NOMO-1 treated with dmso at 0.1 percent for 144 hours (cell line): ENCODE results near the gene RALGAPB.

Source experiments
- DNase-seq: peaks from one replicate; lab custom pipeline; 2025; ENCODE audit not compliant: unreplicated experiment; lab: John Stamatoyannopoulos, UW

Gene RALGAPB

DNA sequence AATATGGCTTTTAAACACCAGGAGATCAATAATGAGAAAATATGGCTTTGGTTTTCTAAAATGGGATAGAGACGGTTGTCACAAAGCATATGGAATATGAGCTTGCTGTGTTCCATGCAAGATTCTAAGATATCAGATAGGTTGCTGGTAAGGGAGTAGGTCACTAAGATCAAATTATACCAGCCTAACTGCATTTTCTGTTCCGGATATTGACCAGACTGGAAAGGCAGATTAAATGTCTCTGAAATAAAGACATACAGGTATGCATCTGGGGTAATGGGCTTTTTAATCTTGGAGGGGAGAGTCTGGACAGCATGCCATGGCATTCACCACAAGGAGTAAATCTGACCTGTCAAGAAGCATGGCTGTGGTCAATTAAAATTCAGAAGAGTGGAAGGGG is 73.1 kb downstream of the RALGAPB start:
- DNase-seq = no peak

DNA sequence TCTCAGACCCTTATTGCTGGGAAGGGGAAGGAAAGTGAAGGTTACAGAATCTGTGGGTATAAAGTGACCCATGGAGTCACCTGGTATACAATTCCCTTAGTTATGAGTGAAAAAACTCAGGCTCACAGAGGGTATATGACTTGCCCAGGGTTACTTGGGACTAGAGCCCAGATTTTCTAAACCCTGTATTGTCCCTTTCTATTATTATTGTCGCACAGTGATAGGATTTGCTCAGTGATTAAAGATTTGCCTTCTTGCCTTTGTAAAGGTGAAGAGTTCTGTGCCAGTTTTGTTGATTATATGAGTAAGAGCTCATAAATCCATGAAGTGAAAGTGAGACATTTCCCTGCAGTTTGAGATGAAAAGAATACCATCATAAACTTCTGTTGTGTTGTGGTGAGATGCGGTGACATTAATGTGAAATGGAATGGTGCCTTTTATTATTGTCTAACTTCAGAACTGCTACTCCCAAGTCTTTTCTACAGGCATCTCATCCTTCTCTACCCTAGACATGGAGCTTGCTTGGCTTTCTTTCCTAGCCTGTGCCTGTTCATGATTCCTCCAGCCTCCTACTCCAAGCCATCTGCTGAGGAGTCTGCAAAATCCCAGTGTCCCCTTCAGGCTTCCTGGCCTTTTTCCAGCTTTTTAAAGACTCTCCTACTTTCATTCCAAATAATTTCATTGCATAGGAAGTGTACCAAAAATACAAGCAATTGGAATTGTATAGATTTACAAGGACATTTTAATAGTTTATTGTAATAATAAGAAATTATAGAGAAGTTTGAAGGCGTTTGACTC is 74.8 kb downstream of the RALGAPB start:
- DNase-seq = no peak

DNA sequence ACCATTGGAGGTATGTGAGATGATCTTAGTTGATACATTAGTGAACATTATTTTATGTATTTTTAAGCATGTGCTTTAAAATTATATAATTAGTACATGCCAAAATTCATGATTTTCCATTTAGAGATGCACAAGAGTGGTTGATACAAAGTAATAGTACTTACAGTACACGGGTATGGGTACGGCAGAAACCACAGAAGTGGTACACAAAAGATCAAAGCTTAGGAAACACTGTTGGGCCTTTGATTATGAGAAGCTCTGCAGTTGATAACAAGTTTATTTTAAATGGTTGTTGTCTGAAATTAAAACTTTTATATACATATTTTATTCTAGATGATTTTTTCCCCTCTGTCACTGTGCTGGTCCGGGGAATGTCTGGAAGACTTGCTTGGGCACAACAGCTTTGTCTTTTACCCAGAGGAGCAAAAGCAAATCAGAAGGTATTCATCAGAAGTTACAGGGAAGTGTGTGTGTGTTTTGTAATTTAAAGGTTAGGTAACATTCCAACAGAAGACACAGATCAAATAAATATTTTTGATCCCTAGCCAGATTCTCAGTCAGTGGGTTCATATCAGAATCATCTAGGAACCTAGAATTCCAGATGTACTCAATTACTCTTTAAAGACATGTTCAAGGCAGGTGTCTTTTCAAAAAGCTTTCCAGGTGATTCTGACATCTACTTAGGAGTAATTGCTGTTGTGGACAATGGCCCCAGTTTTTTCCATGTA is 75.9 kb downstream of the RALGAPB start:
- no peak for DNase-seq

DNA sequence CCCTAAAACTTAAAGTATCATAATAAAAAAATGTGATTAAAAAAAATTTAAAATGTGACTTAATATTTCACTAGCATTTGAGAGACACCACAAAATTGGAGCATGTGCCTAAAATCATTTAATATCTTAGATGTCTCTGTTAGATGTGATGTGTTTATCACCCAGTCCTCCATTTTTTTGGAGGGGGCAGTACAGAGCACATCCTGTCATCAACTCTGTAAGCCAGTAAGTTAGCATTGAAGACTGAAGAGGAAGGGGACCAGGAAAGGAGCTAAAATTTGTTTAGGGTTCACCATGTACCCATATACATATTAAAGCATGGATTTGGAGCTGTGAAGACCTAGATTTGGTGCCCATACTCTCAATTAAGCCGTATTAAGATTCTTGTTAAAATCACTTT is 77.6 kb downstream of the RALGAPB start:
- DNase-seq = no peak

DNA sequence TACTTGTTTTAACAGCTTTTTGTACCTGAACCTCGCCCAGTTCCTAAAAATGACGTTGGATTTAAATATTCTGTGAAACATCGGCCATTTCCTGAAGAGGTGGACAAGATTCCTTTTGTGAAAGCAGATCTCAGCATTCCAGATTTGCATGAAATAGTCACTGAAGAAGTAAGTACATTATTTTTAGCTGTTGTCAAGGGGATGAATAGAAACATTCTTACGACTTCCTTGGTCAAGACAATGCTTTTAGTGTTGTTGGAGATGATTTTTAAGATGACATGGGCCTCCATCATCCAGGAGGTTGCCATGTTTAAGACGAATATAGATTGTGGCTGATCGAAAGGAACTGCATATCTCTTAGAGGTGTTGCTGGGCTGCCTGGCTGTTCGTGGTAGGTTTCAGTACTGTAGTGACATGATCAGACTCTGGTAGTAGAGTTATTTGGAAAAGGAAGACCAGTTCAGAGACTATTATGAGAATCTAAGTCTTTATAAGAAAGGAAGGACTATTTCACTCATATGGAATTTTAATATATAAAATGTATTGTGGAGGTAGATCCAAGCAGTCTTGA is 78.5 kb downstream of the RALGAPB start:
- DNase-seq = no peak

DNA sequence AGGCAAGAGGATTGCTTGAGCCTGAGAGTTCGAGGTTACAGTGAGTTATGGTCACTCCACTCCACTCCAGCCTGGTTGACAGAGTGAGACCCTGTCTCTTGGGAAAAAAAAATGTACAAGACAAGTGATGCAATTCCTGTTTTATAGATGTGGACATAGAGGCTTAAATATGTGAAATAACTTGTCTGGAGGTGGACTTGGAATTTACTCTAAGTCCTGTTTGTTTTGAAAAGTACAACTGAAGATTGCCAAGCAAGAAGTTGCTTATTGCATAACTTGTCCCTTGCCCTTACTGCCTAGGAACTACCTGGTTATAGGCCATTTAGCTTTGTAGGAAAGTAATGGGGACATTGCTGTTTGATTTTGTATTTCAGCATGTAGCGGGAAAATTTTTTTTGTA is 82.3 kb downstream of the RALGAPB start:
- no peak for DNase-seq

DNA sequence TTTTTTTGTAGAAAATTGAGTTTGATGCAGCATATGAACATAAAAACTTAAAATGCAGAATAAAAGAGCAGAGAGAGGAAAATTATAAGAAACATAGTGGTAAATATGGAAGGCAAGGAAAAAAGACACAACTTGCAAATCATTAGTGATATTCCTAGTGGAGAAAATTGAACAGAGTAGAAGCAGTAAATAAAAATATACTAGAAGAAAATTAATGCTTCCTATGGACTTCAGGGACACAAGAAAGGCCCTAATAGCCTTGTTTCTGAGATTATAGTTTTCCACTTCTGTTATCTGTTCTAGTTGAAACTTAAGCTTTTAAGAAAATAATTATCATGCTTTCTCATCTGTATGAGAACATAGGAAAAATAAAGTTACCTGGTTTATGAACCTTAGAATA is 82.8 kb downstream of the RALGAPB start:
- no peak for DNase-seq

DNA sequence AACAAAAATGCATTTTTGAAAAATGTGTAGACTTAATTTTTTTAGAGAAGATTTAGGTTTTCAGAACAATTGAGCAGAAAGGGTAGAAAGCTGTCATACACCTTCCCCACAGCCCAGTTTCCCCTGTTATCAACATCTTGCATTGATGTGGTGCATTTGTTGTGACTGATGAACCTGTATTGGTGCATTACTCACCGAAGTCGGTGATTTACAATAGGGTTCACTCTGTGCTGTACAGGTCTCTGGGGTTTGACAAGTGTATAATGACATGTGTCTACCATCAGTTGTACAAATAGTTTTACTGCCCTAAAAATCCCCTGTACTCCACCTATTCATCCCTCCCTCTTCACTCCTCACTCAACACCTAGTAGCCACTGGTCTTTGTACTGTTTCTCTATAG is 84.5 kb downstream of the RALGAPB start:
- DNase-seq = no peak

DNA sequence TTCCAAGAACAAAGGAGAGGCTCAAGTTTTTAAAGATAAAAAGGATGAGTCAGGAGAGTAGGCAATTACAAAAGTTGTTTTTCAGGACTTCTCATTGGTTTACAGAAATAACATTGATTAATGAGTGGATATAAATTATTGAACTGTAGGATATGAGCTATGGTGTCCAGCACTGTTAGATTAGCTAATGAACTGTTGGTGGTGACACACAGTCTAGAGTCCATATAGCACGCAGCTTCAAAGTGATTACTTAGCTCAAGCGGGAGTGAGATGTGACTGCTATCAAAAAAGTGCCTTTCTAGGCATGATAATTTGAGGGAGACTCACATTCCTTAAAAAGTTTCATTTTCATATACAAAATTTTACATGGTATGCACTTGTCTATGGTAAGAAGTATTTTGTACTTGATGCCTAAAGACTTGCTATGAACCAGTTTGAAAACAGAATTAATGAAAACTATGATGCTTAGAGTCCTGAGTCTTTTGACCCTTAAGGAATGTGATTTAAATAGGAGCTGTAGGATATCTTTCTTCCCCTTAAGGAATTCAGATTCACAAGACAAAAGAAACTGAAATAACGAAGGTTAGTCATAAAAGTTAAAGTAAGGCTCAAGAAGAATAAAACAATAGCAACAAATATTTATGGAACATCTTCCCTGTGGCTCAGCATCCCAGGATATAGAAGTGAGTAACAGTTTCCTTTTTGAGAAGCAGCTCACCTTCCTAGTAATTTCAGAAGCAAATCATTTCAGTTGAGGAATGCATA is 86.1 kb downstream of the RALGAPB start:
- no peak for DNase-seq

DNA sequence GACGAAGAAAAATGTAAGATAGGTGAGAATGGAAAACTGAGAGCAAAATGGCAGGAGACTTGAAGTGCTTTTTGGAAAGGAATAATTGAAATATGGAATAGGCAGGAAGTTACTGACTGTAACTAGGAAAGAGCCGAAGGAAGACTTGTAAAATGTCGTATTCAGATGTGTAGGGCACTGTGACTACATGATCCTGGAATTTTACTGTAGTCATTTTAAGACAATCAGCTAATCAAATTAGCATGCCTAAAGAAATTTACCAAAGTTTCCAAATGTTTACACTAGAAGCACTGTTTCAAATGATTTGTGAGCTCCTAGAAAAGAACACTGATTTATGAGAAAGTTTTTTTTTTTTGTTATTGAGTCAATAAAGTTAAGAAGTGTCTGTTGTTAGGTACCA is 87.1 kb downstream of the RALGAPB start:
- DNase-seq = no peak

DNA sequence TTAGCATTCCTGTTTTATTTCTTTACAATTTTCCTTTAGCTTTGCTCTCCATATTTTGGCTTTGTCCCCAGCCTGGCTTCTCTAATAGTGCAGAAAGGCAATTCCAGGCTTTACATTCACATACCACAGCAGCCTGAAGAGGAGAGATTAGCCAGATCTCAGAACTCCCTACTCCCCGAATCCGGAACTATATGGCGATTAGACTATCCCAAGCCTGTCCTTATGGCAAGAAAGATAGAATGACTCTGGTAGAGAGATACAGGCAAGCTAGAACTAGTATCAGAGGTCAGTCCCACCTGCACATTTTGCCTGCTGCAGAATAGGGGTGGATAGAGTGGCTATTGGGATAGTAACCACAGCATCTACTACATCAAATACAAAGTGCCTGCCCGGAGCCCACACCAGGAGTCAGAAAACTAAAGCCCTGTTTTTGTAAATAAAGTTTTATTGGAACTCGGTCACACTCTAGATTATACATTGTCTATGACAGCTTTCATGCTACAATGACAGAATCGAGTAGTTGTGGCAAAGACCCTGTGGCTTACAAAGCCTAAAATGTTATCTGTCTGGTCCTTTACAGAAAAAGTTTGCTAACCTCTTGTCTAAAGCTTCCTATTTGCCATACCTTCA is 91.3 kb downstream of the RALGAPB start:
- no peak for DNase-seq

DNA sequence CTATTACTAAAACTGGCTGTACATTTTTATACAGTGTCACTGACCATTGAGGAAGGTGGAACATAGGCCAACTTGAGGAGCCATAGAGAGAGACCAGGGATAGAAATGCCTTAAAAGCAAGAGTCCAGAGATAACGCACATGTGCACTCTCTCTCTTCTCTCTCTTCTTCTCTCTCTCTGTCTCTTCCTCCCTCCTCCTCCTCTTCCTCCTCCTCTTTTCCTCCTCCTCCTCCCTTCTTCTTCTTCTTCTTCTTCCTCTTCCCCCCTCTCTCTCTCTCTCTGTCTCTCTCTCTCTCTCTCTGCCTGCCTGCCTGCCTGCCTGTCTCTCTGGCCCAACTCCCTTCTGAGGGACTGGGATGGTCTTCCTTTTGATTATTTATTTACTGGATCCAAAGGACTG is 92.0 kb downstream of the RALGAPB start:
- DNase-seq = no peak

DNA sequence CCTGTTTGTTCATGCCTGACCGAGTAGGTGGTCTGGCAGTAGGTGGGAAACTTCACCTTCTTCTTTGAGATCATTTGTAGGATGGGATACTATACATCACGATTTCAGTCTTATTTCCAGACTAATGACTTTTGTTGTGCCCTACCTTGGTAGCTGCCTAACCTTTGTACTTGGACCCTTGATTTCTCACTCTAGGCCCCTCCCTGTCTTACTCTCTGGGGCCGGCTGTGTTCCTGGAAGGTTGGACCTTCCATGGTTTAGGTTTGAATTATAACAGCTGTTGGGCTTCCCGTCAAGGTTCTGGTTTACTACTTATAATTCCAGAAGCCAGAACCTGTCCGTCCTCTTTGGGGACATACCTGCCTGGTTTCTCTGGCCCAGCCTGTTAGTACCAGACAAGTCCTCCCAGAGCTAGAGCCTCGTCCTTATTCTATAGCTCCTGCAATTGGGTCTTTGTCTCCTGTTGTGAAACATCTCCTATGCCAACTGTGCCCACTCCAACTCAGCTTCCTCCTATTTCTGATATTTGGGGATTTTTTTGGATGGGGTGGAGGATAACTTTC is 93.5 kb downstream of the RALGAPB start:
- DNase-seq = no peak

DNA sequence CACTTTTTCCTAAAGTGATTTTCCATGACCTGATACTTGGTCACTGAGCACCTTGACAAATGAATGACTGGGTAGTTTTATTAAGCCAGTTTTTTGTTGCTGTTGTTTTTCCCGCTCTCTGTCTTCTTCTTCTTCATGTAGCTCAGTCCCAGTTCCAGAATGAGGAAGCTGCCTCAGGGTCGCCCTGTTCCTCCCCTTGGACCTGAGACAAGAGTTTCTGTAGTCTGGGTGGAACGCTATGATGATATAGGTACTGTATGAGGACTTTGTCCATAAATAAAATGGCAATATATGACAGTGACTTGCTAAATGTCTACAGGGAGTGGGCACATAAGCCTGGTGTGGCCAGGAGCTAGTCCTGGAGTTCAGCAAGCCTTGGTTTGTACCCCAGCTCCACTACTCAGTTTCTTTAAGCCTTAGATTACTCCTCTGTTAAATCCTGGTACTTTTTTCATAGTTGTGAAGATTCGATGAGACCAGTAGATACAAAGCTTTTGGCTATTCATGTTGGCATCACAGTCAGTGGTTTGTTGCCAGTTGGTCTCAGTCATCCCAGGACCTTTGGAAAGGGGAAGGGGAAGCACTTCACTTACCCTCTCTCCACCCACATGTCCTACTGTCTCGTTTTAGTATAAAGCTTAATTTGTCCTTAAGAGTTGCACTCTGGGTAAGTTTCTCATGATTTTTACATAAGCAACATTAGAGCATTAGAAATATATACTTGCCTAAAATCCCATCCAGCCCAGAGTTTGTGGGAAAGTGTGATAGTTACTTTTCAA is 97.3 kb downstream of the RALGAPB start:
- DNase-seq = no peak

DNA sequence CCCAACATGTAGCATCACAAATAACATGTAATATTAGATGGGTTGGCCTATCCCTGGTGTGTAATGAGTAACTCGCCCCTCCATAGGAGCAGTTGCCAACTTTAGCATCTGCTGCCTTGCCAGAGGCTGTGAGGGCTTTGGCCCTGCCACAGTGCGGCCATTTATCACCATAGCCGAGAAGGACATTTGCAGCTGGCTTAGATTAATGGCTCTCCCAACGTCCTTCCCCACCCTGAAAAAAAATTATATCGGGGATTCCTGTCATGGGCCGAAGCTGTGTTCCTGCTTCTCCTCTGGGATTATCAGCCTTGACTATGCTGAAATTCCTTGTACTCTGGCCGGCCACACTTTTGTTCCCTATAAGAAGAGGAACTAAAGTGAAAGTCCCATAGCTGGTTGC is 100.8 kb downstream of the RALGAPB start:
- no peak for DNase-seq

DNA sequence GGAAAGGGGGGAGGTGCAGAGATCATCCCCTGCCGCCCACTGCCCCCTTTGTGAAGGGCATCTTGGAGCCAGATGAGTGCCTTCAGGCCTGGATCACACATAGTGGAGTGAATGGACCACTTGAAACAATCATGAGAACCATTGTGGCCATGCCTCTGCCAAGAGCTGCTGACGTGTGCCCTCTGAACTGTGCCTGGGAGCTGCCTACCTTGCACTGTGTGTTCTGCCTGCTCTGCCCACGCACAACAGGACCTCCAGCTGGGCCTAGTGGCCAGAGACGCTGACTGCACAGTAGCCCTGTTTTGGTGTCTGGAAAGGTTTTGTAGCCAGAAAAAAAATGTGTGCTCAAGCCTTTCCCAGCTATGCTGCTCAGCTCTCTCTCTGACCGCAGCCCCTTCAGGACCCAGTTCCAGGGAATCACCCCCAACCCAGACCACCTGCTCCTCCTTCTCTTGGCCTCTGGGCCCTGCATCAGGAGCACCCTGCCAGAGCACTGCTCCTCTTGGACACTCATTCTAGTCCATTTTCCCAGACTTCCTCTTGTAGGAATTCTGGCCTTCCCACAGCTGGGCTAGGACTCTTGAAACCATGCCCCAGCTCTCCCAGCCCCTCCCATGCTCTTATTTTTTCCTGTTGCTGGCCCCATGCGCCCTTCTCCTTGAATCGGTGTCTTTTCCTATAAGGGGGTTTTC is 106.7 kb downstream of the RALGAPB start:
- no peak for DNase-seq

DNA sequence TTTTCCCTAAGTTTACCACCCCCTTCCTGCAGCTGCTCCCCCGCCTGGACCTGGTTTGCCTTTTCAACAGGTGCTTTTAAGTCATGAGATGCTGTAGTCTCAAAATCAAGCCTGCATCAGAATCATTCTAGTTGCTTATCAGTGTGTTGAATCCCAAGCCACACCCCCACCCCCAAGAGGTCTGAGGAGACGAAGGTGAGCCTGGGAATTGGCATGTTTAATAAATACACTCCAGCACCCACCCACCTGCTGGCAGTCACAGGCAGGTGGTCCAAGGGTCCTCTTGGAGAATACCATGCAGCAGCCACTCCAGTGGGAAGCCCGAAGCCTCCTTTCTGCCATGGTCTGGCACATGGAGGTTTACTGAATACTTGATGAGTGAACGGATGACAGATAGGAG is 107.3 kb downstream of the RALGAPB start:
- no peak for DNase-seq

DNA sequence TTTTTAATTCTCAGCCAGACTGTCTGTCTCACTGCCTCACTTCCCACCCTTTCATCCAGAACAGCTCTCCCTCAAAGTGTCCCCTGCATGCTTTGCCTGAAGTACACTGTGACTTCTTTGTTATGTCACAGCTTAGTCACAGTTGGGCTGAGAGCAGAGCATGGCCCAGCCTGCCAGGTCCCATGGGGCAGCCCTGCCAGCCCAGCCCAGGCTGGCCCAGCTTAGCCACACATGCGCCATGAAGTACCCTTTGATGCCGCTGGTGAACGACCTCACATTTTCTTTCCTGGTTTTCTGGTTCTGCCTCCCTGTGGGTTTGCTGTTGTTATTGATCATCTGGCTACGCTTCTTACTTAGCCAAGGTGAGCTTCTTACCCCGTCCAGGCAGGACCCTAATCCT is 108.4 kb downstream of the RALGAPB start, which contains the start of gene ADIG:
Gene ADIG, plus strand, starts transcription at position 185 of the 400 bp plus-strand sequence. Its CDS starts 54 bp downstream, at position 239.
- no peak for DNase-seq

DNA sequence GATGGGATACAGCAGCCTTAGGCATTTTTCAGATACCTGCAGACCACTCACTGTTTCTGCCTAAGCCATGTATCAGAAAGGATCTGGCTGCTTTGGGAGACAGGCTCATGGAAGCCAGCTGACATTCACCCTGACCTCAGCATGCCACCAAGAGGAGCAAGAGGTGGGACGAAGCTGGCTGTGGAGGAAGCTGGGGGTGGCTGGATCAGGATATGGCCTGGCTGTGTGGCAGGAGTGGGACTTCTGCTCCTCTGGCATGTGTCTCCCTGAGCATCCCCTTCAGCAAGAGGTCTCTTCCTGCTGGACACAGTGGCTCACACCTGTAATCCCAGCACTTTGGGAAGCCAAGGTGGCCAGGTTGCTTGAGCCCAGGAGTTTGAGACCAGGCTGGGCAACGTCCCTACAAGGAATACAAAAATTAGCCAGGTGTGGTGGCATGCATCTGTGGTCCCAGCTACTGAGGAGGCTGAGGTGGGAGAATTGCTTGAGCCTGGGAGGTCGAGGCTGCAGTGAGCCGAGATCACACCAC is 109.3 kb downstream of the RALGAPB start:
- DNase-seq = no peak
